GM12878 (cell line): ENCODE data around the gene KANTR. TPM values are rescaled to one million over a fixed set of nuclear protein-coding genes. Genes with fewer than 3 reads are reported as not detected.

Experiments
- ATAC-seq: fragments of 200-7000 bp; cut with Tn5 transposase; 3 replicates; pipeline ENCODE4 v1.9.1; 2020; ENCODE audit warnings: mild to moderate bottlenecking, moderate library complexity
- BruUV-seq: library from RNA; stranded (reverse); fragments of 400-500 nt; replicated peaks from 2 replicates; lab custom pipeline; 2021; lab: Mats Ljungman, UMichigan
- CTCF ChIA-PET: fragments of 300-600 bp; sonication (Branson Sonifier 250); formaldehyde crosslinking; extraction: SDS; loops from one replicate; lab custom pipeline; 2021; ENCODE audit warnings: inconsistent platforms; lab: Yijun Ruan, JAX
- POLR2A ChIA-PET: fragments of 350-600 bp; formaldehyde crosslinking; extraction: SDS; loops from one replicate; lab custom pipeline; 2021; ENCODE audit warnings: inconsistent platforms; lab: Charles Lee
- RAD21 ChIA-PET: fragments of 300-600 bp; sonication (Branson Sonifier 250); formaldehyde crosslinking; loops from one replicate; lab custom pipeline; 2023; ENCODE audit warnings: antibody characterized with exemption; ENCODE audit not compliant: unreplicated experiment; lab: Charles Lee
- SMC1A ChIA-PET: fragments of 300-600 bp; sonication (Branson Sonifier 250); formaldehyde crosslinking; loops from one replicate; lab custom pipeline; 2023; ENCODE audit not compliant: unreplicated experiment, uncharacterized antibody; lab: Charles Lee
- DNase-seq: peaks from one replicate; pipeline ENCODE4 v3.0.0-alpha.2; 2011; ENCODE audit warnings: low read depth, low spot score
- FAIRE-seq: peaks from 3 replicates; lab custom pipeline; 2011; peaks lifted over from hg19 to GRCh38; lab: Jason Lieb, UNC
- H2AFZ ChIP-seq: 2 replicates; pipeline ENCODE4 v1.6.0; 2011; ENCODE audit warnings: low read depth, low read length, control low read depth; ENCODE audit not compliant: control insufficient read depth
- H3K27ac ChIP-seq: 2 replicates; pipeline ENCODE4 v1.5.1; 2011; ENCODE audit warnings: control low read depth; ENCODE audit not compliant: control insufficient read depth, insufficient read depth
- H3K27me3 ChIP-seq, 2 experiments: replicated peaks in 1 of 2; 2 replicates each; pipeline versions ENCODE4 v1.6.0 to v1.6.1; 2011; ENCODE audit warnings: low read length in 1 of 2; ENCODE audit not compliant: control insufficient read depth in 2 of 2, insufficient read depth in 2 of 2
- H3K36me3 ChIP-seq, 2 experiments: 2 replicates each; pipeline ENCODE4 v1.5.1; 2011; ENCODE audit warnings: low read length in 1 of 2; ENCODE audit not compliant: control insufficient read depth in 2 of 2, insufficient read depth in 2 of 2
- H3K4me1 ChIP-seq: 2 replicates; pipeline ENCODE4 v1.6.1; 2011; ENCODE audit warnings: mild to moderate bottlenecking, low read length, moderate library complexity, mixed read lengths; ENCODE audit not compliant: control insufficient read depth, insufficient read depth
- H3K4me2 ChIP-seq: 2 replicates; pipeline ENCODE4 v1.6.0; 2011; ENCODE audit warnings: control low read depth; ENCODE audit not compliant: control insufficient read depth, insufficient read depth
- H3K4me3 ChIP-seq: fragments of 200-600 bp; sonication (generic); 2 replicates; pipeline ENCODE4 v1.5.1; 2016
- H3K79me2 ChIP-seq: 2 replicates; pipeline ENCODE4 v1.6.0; 2011; ENCODE audit warnings: low read length; ENCODE audit not compliant: control insufficient read depth, insufficient read depth
- H3K9ac ChIP-seq: 2 replicates; pipeline ENCODE4 v1.8.0; 2011; ENCODE audit warnings: low read length, control low read depth, mixed read lengths; ENCODE audit not compliant: control insufficient read depth, insufficient read depth
- H3K9me3 ChIP-seq: replicated peaks from 3 replicates; pipeline ENCODE4 v1.5.1; 2011; ENCODE audit warnings: mild to moderate bottlenecking, low read length; ENCODE audit not compliant: control insufficient read depth, insufficient read depth
- H4K20me1 ChIP-seq: 2 replicates; pipeline ENCODE4 v1.6.0; 2011; ENCODE audit not compliant: control insufficient read depth, insufficient read depth
- BACH1 ChIP-seq: fragments of 450-650 bp; IDR thresholded peaks from 2 replicates; pipeline ENCODE4 v1.6.1; 2017; ENCODE audit warnings: mild to moderate bottlenecking, borderline replicate concordance
- CEBPB ChIP-seq, 2 experiments: fragments of 150-350 bp in 1 of 2; IDR thresholded peaks; 2 replicates each; pipeline ENCODE4 v1.6.1; 2012 to 2014; ENCODE audit warnings: low read depth in 2 of 2, low read length in 2 of 2, borderline replicate concordance in 1 of 2, inconsistent platforms in 1 of 2
- EED ChIP-seq: sonication (generic); IDR thresholded peaks from 2 replicates; pipeline ENCODE4 v1.6.1; 2016; ENCODE audit warnings: antibody characterized with exemption, low read depth
- NBN ChIP-seq: fragments of 450-650 bp; IDR thresholded peaks from 2 replicates; pipeline ENCODE4 v1.6.1; 2016
- POLR2A ChIP-seq: IDR thresholded peaks from 2 replicates; pipeline ENCODE4 v1.6.1; 2011; ENCODE audit warnings: low read depth, mild to moderate bottlenecking, low read length
- POLR2AphosphoS5 ChIP-seq: IDR thresholded peaks from 2 replicates; pipeline ENCODE4 v1.6.1; 2011; ENCODE audit warnings: mild to moderate bottlenecking, low read length, inconsistent platforms
- SP1 ChIP-seq: IDR thresholded peaks from one replicate; pipeline ENCODE4 v1.6.1; 2011; ENCODE audit warnings: low read depth, low read length
- TARDBP ChIP-seq: IDR thresholded peaks from 2 replicates; pipeline ENCODE4 v1.6.1; 2016; ENCODE audit warnings: borderline replicate concordance
- WGBS: methylation state at CpG from one replicate; pipeline ENCODE4 v1.1.6; 2016; ENCODE audit warnings: low lambda C conversion rate; ENCODE audit not compliant: insufficient replicate concordance, insufficient coverage; ENCODE audit errors: missing lambda C conversion rate; 5-methylcytosine and 5-hydroxymethylcytosine counted together
- in situ Hi-C: fragments of 300-500 bp; cut with MboI; formaldehyde crosslinking; loops from 9 replicates; pipeline ENCODE4 v1.14.3; 2018; ENCODE audit warnings: mixed read lengths
- intact Hi-C: fragments of 100-400 bp; cut with micrococcal nuclease; formaldehyde crosslinking; loops from one replicate; pipeline ENCODE4 v1.14.2; 2022; ENCODE audit not compliant: unreplicated experiment
- polyA plus RNA-seq, 11 experiments: library from polyadenylated mRNA; depleted of rRNA in 4 of 11; unstranded in 6 of 11; stranded (reverse) in 5 of 11; fragments of >200 nt; fragmentation: Nextera tagmentation in 4 of 11; fragmentation: Illumina TruSeq in 1 of 11; extraction: Ambion mirVana in 4 of 11; extraction: Trizol in 1 of 11; gene quantifications; 1 replicate in 1 of 11; 2 replicates in 10 of 11; pipeline versions ENCODE4 v1.2.1 to v1.2.3, GENCODE V29; 2011 to 2016; ENCODE audit warnings: inconsistent platforms in 2 of 11, missing spikeins in 2 of 11, low read depth in 1 of 11
- total RNA-seq, 4 experiments: library from RNA; depleted of rRNA in 3 of 4; stranded (reverse); fragments of >200 nt in 3 of 4; fragmentation: Illumina TruSeq in 1 of 4; extraction: Trizol in 1 of 4; gene quantifications; 2 replicates each; pipeline versions ENCODE4 v1.2.1 to v1.2.3, GENCODE V29; 2013 to 2021

KANTR gene
- total and polyA plus RNA-seq, 10 of the 15 experiments (the other 5 are each of a cell fraction or from before 2014, with no cell fraction given), result 1.00 to 14.8 (median 5.5) TPM

GRCh38 chrX:53087388-53087831 is 6.5 kb upstream of the KANTR start:
- Histone ChIP-seq H3K79me2 (peaks cover 6% of the 10 kb centered on the region), H3K9me3 (no peaks in the 10 kb centered on the region), H3K4me1 (no peaks in the 10 kb centered on the region), H3K27ac (no peak overlapping the region), H3K27me3 (no peaks in the 10 kb centered on the region), H3K36me3 (peaks cover 0 to 5% of the 10 kb centered on the region in 2 experiments; a peak in 1 of 4 replicates), H2AFZ (no peak overlapping the region), H4K20me1 (no peaks in the 10 kb centered on the region), H3K4me2 (no peak overlapping the region), H3K4me3 (no peak overlapping the region), H3K9ac (no peak overlapping the region)
- in situ Hi-C loops, result no loop called here
- FAIRE-seq (no peak), DNase-seq (no peak), ATAC-seq (no peak)
- TF ChIP-seq EED (no peak), SP1 (no peak), POLR2AphosphoS5 (peak; percentile 48), POLR2A (peak; percentile 47; the same call in 1 of the 2 replicates), CEBPB (IDR thresholded peaks at IDR 0.05; ENCODE audit: borderline replicate concordance in 1 of 2, low read depth in 2 of 2, low read length in 2 of 2) (no peak), BACH1 (no peak), TARDBP (no peak), NBN (no peak)
- ChIA-PET RAD21 (no interaction called here), CTCF (no interaction called here), SMC1A (interaction anchor here (2.0 kb wide), 1 partner anchor 15 kb away, joined by 9 read pairs; no protein-coding TSS in a partner anchor), POLR2A (interaction anchor here (0.9 kb wide), 1 partner anchor 14 kb away, joined by 3 read pairs; no protein-coding TSS in a partner anchor)
- BruUV-seq, result no TSS peak
- intact Hi-C loops, result no loop called here
- 63% methylated on average over 3 of the region's 3 CpGs for WGBS
